Nephron progenitor cell (in vitro differentiated cells): ENCODE measurements around the gene RAMAC.
A peak's percentile ranks its signal among the peaks of the same experiment; 100 is the strongest.

Experiments
- DNase-seq: peaks from one replicate; pipeline ENCODE4 v3.0.0; 2021
- H3K27ac Mint-ChIP-seq: 2 replicates; pipeline ENCODE4 v1.8.0; 2021; ENCODE audit warnings: mild to moderate bottlenecking, moderate library complexity, mixed read lengths
- H3K27me3 Mint-ChIP-seq: 2 replicates; pipeline ENCODE4 v1.8.0; 2021; ENCODE audit warnings: mild to moderate bottlenecking, low read depth, mixed read lengths; ENCODE audit not compliant: poor library complexity
- H3K36me3 Mint-ChIP-seq: 2 replicates; pipeline ENCODE4 v1.8.0; 2021; ENCODE audit warnings: low read depth, mixed read lengths
- H3K4me1 Mint-ChIP-seq: 2 replicates; pipeline ENCODE4 v1.8.0; 2021; ENCODE audit warnings: mixed read lengths
- H3K4me3 Mint-ChIP-seq: 2 replicates; pipeline ENCODE4 v1.8.0; 2021; ENCODE audit warnings: mild to moderate bottlenecking, moderate library complexity, mixed read lengths
- H3K9me3 Mint-ChIP-seq: 2 replicates; pipeline ENCODE4 v1.8.0; 2021; ENCODE audit warnings: mild to moderate bottlenecking, moderate library complexity, mixed read lengths
- TF ChIP-seq, protein P1 (sequence below): fragments of 200-600 bp; sonication (generic); IDR thresholded peaks from 2 replicates; pipeline ENCODE4 v1.5.0; 2021; ENCODE audit warnings: antibody characterized with exemption

The RAMAC gene

DNA sequence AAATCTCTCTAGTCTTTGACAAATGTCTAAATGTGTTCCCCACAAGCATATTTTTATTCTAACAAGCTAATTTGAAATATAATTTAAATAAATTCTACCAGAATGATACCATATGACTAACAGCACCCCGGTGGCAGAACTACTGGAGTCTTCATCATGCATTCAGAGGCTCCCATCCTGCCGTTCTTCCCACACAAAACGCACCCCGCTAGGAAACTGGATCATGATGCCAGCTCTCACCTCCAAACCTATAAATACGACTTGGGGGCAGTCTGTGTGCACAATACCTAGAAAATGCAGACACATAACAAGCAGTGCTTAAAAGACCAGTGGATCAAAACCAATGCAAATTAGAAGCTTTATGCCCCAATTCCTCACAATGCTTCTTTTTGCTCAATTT lies 42.0 kb upstream of the RAMAC start:
- DNase-seq = no peak
- H3K4me1 Mint-ChIP-seq = peaks cover 38% of the 10 kb centered on the region
- TF ChIP-seq, protein P1, sequence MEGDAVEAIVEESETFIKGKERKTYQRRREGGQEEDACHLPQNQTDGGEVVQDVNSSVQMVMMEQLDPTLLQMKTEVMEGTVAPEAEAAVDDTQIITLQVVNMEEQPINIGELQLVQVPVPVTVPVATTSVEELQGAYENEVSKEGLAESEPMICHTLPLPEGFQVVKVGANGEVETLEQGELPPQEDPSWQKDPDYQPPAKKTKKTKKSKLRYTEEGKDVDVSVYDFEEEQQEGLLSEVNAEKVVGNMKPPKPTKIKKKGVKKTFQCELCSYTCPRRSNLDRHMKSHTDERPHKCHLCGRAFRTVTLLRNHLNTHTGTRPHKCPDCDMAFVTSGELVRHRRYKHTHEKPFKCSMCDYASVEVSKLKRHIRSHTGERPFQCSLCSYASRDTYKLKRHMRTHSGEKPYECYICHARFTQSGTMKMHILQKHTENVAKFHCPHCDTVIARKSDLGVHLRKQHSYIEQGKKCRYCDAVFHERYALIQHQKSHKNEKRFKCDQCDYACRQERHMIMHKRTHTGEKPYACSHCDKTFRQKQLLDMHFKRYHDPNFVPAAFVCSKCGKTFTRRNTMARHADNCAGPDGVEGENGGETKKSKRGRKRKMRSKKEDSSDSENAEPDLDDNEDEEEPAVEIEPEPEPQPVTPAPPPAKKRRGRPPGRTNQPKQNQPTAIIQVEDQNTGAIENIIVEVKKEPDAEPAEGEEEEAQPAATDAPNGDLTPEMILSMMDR = no peak
- no peaks in the 10 kb centered on the region for H3K9me3 Mint-ChIP-seq
- H3K27me3 Mint-ChIP-seq = peaks cover 5% of the 10 kb centered on the region
- H3K4me3 Mint-ChIP-seq = no peak overlapping the region
- H3K27ac Mint-ChIP-seq = no peak overlapping the region
- peaks cover 7% of the 10 kb centered on the region for H3K36me3 Mint-ChIP-seq

DNA sequence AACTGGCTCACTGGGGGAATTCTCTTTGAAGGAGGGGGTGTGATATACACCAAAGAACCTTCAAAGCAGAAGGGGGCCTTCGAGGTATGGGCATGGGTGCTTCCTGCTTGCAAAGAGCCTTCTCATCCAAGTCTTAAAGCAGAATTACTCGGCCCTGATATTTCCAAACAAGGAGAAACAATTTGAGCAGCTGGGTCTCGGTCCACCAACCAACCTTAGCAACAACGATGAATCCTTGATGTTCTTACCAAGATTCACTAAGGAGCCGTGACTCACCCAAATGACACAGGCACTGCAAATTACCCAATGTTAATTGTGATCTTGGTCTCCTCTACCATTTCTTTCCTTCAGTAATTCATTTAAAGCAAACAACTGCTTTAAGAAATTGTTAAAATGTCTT lies 41.2 kb upstream of the RAMAC start:
- Mint-ChIP-seq H3K27me3 (peaks cover 5% of the 10 kb centered on the region), H3K27ac (peak overlapping the region; percentile 43), H3K4me1 (peaks cover 38% of the 10 kb centered on the region), H3K4me3 (no peak overlapping the region), H3K9me3 (no peaks in the 10 kb centered on the region), H3K36me3 (peaks cover 5% of the 10 kb centered on the region)
- TF ChIP-seq, protein P1 = no peak
- DNase-seq = no peak

DNA sequence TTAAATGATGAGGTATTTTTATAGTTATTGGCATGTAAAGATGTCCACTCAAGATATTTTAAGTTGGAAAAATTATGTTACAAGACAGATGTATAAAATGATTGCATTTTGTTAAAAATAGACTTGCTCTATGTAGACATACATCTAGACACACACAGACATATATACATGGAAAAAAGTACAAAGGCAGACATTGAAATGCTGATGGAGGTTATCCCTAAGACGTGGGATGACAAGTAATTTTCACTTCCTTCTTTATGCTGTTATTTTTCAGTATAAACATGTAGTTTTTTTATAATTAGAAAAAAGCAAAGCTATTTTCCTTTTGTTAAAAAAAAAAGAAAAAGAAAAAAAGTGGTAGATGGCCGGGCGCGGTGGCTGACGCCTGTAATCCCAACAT lies 40.7 kb upstream of the RAMAC start:
- Mint-ChIP-seq H3K4me3 (no peak overlapping the region), H3K27ac (no peak overlapping the region), H3K27me3 (peaks cover 5% of the 10 kb centered on the region), H3K4me1 (peaks cover 38% of the 10 kb centered on the region), H3K9me3 (no peaks in the 10 kb centered on the region), H3K36me3 (peaks cover 5% of the 10 kb centered on the region)
- TF ChIP-seq, protein P1 = no peak
- DNase-seq = no peak

DNA sequence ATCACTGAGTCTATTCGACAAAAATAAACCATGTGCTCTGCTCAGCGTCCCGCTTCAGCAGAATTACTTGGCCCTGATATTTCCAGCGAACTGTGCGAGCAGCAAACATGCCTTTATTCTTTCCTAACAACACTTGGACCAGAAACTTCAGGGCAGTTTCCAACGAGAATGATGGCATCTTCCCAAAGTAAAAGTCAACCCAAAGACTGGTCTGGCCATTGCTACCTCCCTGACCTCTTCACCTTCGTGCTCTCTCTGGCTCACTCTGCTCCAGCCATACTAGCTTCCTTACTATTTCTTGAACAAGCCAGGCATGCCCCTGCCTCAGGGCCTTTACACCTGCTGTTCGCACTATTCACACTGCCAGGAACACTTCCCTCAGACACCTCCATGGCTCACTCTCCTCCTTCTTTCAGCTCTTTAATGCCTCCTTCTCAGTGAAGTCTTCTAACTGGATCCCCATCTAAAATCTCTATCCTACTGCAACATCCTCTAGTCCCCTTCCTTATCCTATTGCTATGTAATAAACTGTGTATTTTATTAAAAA lies 39.8 kb upstream of the RAMAC start:
- Mint-ChIP-seq H3K27ac (no peak overlapping the region), H3K9me3 (no peaks in the 10 kb centered on the region), H3K4me1 (peaks cover 38% of the 10 kb centered on the region), H3K4me3 (no peak overlapping the region), H3K27me3 (peaks cover 5% of the 10 kb centered on the region), H3K36me3 (peaks cover 5% of the 10 kb centered on the region)
- TF ChIP-seq, protein P1 = no peak
- no peak for DNase-seq

DNA sequence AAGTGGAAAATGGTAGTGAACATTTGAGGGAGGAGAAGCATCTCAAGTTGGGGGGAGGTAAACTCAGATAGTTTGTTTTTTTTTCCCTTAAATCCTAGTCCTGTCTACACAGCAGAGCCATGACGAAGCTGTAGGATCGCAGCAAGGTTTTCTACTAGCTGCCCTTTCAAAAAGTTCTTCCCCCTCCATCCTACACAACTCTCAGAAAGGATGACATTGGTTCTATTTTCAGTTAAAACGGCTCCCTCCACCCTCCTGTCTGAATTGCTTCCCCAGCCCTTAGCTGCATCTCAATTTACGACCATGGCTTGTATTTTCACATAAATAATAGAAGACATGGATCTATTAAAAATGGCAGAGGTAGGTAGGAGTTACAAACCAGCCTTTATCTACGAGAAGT lies 35.7 kb upstream of the RAMAC start:
- Mint-ChIP-seq H3K27ac (no peak overlapping the region), H3K4me1 (peaks cover 17% of the 10 kb centered on the region), H3K36me3 (peaks cover 5% of the 10 kb centered on the region), H3K4me3 (no peak overlapping the region), H3K9me3 (no peaks in the 10 kb centered on the region), H3K27me3 (peaks cover 5% of the 10 kb centered on the region)
- no peak for DNase-seq
- TF ChIP-seq, protein P1 = no peak

DNA sequence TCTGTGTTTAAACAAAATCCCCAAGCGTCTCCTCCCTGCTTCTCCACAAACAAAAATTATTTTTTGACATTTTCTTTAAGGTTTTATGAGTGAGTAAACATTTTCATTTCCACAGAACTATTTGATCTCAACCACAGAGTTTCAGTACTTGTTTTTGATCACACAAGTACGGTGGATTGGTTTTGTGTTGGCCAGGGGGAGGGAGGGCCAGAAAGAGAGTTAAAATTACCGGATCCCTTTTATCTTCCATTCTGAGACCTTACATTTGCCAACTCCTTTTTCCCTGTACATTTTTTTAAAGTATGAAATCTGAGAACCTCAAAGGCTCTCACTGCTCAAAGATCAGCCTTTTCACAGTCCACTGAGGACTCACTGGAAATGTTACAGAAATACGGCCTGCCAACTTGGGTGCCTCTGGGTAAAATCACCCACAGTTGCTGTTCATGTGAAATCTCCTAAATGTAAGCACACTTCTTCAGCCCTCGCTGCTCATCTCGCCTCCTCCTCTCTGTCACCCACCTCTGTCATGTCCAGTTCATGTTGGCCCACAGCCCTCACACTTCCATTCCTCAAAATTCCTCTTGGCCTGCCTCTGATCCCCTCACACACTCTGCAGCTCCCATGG lies 35.2 kb upstream of the RAMAC start:
- TF ChIP-seq, protein P1 = no peak
- DNase-seq = no peak
- H3K36me3 Mint-ChIP-seq = peaks cover 5% of the 10 kb centered on the region

More for the DNA sequence above, 35.2 kb upstream of the RAMAC start:
- Mint-ChIP-seq H3K27me3 (peaks cover 7% of the 10 kb centered on the region), H3K9me3 (no peaks in the 10 kb centered on the region), H3K4me3 (no peak overlapping the region), H3K4me1 (peaks cover 17% of the 10 kb centered on the region), H3K27ac (no peak overlapping the region)
